HG03175 (cell line): ENCODE measurements around the gene LAMP2.
A peak's percentile ranks its signal among the peaks of the same experiment; 100 is the strongest.
"Not testable (repeated sequence)": the region's sequence is repeated elsewhere in the genome, so short reads cannot be mapped to it uniquely, and the experiment has no call there.

Experiments
- ATAC-seq: cut with Tn5 transposase; IDR thresholded peaks from one replicate; pipeline ENCODE4 v1.9.1; 2021; ENCODE audit warnings: mild to moderate bottlenecking, moderate library complexity; ENCODE audit not compliant: unreplicated experiment

LAMP2 gene

DNA sequence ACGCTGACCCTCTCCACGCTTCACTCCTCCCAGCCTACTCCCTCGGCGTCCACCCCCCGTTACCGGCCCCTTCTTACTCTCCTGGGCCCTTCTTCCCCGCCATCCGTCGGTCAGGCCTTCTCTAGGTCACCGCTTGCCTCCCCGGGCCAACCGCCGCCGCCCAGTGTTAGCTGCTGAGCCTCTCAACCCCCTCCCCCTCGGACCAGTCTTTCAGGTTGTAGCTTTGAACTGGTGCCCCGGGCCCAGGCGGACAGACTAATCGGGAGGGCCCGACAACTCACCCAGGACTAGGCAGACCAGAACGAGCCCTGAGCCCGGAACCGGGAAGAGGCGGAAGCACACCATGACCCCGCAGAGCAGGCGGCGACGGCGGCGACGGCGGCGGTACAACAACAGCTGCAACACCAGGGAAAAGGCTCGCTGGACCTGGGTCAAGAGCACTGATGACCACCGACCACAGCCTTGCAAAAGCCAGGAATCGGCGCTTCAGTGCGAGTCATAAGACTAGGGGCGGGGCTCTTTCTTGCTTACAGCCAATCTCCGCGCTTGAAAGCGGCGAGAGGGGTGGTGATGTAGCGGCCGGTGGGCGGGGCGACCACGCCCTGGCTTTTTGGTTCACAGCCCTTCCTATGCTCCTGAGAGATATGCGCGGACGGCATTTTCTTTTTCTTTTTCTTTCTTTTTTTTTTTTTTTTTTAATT lies at the start of gene LAMP2:
Gene LAMP2 (minus strand): TSS at position 472 of the 701 bp plus-strand sequence. CDS start 127 bp downstream, at position 345.
- peak; percentile 97 for ATAC-seq

DNA sequence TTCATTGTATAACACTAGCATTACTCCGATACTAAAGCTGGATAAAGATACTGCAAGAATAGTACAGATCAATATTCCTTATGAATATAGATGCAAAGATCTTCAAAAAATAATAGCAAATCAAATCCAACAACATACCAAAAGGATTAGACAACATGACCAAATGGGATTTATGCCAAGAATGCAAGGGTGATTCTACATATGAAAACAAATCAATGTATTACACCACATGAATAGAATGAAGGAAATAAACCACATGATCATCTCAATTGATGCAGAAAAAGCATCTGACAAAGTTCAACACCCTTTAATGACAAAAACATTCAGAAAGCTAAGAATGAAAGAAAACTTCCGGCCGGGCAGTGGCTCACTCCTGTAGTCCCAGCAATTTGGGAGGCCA lies 48.8 kb upstream of the LAMP2 start:
- ATAC-seq, result no peak

DNA sequence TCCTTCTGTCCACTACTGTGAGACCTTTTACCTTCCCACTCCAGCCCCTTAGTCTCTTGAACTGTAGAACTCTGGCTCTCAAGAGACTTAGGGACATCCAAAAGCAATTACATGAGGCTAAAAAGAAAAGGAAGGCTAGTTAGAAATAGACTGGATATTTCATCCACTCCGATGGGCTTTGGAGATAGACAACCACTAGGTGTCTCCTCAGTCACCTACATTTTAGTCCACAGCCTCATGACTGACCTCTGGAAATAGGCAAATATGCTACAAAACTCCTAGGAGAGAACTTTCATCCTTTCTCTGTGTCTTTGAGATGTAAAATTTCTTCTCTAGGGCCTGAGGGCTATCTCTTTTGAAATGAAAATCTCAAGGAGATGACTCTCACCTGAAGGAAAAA lies 45.1 kb upstream of the LAMP2 start:
- ATAC-seq, result no peak

DNA sequence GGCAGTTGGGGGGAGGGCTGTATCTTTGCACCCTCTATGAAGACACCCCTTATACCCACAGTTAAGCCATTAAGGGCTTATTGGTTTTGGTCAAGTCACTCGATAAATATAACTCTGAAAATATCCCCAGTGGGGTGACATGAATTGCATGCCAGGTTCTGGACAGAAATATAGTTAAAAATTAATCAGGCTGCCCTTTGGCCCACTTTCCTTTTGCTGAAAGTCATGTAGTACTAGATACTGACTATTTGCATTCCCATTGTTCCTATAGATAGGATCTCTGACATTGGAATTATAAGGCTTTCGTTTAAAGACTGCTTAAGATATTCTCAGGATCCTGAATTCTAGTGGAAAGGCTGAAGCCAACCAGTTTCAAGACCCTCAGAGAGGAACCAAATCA lies 43.5 kb upstream of the LAMP2 start:
- no peak for ATAC-seq

DNA sequence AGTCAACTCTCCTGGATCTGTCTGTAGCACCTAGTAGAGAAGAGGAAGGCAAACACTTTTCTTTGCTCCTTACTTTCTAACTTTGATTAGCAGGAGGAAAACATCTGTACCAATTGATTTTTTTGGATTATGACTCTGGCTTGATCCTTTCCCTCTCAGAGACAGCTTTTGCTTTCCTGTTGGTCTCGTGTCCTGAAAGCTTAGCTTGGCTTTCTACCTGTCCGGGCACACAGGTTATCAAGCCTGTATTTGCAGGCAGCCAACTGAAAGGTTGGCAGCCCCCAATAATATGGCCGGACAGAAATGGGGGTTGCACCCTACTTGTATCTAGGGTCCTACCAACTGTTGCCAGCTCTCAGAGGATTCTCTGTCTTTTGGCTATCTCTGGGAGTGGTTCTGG lies 43.1 kb upstream of the LAMP2 start:
- ATAC-seq, result no peak

DNA sequence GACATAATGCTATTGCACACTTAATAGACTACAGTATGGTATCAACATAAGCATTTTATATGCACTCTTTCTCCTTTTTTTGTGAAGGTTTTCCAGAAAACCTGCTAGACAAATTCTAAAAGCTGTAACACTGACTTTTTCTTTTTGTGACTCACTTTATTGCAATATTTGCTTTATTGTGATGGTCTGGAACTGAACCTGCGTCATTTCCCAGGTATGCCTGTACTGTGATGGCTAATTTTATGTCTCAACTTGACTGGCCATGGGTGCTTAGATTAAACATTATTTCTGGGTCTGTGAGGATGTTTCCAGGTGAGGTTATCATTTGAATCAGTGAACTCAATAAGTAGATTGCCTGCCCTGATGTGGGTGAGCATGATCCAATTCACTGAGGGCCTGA lies 35.5 kb upstream of the LAMP2 start:
- no peak for ATAC-seq

DNA sequence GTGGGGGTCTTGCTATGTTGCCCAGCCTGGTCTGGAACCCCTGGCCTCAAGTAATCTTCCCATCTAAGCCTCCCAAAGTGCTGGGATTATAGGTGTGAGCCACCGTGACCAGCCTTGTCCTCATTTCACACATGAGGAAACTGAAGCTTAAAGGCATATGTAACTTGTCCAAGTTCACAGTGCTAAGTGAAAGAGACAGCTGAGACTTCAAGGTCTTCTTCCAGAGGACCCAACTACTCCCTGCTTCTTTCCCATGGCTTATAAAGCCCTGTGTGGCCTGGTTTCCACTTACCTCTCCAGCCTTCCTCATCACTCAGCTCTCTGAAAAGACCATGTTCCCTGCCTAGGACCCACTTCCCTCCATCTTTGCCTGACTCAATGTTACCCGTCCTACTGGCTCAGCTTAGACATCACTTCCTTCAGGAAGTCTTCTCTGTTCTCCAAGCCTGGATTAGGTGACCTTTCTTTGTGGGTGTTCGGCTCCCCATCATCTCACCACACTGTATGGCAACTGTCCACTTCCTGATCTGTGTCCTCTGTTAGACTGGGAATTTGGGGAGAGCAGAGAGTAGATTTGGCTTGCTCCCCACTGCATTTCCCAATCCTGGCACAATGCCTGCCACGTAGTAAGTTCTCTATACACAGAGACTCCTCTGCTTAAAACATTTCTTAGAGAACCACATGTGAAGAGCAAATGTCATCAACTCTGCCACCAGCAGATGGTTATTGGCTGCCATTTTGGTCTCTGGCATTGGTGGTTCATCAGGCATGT lies 30.4 kb upstream of the LAMP2 start:
- no peak for ATAC-seq

DNA sequence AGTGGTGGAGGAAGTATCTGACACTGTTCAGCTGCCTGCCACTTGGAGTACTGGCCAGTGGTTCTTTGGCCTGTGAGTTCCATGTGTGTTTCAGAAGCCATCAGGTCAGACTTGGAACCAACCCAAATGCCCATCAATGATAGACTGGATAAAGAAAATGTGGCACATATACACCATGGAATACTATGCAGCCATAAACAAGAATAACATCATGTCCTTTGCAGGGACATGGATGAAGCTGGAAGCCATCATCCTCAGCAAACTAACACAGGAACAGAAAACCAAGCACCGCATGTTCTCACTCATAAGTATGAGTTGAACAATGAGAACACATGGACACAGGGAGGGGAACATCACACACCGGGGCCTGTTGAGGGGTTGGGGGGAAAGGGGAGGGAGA lies 21.0 kb upstream of the LAMP2 start:
- not testable (repeated sequence) for ATAC-seq

DNA sequence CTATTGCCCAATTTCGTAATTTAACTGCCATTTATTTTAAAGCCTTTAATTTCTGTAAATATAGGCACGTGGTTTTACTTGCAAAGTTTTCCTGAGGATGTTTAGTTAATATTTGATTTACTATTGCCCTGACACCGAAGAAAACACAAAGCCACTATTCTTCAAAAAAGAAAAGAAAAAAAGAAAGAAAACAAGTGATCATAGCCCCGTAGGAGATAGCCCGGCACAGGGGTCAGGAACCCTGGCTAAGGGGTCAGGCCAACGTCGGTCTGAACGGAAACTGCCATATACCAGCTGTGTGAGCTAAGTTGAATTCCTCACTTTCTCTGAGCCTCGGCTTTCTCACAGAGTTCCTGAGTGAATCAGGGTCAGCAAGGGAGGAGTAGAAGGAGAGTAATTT lies 17.7 kb upstream of the LAMP2 start:
- ATAC-seq, result no peak

DNA sequence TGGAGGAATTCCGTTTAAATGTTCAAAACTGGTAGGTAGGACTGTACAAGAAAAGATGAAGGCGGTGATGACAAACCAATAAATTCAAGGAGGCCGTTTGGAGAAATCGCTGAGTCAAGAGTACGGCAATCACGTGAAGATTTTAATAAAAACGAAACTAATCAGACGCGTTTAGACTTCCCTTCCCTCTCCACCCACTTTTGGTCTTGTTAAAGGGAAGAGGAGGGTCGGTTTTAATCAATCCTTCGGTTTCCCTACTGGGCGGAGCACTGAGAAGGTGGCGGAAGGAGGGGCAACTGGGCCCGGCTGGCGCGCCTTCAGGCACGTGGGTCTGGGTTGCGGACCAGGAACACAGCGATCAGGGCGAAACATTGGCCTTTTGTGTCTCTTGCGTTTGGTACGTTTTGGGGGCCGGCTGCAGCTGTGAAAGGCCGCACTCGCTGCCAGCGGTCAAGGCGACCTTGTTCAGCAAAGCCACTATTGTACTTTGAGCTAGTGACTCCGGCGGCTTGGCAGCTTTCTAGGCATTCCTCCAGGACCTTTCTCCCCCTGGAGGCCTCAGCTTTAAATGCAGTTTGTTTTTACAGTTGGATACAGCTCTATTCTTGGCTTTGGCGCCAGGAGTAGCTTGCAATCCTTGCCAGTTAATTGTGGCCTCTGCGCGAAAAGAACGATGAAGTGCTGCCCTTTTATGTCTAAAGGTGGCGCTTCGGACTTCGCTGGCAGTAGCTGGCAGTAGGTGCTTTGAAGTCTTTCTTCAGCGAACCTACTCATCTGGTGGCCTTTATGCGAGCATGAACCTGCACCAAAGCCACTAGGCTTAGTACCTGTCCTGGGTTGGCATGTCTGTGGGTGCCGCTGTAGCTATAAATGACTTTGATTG lies 16.8 kb upstream of the LAMP2 start:
- ATAC-seq, result peak; percentile 78

DNA sequence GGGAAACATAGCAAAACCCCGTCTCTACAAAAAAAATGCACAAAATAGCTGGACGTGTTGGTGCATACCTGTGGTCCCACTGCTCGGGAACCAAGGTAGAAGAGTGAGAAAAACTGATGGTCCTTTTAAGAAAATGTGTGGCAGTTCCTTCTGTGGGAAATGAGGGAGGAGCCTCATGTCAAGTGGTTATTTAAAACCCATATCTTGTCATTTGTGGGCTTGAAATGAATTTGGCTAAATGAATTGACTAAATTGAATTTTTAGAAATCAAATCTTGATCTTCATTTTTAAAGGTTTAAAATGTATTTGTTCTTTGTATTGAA lies 16.2 kb upstream of the LAMP2 start:
- ATAC-seq, result peak; percentile 11

DNA sequence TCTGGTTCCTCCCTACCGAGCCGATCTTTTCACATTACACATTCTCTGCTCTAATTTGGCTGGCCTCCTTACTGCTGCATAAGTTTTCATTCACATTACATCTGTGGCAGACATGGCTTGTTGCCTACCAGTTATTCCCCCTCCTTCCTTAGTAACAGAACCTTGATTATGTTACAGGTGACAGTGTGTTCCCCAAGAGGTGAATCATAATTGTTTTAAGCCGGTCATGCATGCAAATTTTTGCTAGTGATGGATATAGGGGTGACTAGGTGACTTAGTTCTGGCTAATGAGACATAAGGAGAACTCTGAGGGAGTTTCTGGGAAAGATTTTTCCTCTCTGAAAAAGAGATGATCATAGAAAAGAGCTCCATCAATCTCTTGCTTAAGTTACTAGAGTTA lies 8.4 kb upstream of the LAMP2 start:
- no peak for ATAC-seq

DNA sequence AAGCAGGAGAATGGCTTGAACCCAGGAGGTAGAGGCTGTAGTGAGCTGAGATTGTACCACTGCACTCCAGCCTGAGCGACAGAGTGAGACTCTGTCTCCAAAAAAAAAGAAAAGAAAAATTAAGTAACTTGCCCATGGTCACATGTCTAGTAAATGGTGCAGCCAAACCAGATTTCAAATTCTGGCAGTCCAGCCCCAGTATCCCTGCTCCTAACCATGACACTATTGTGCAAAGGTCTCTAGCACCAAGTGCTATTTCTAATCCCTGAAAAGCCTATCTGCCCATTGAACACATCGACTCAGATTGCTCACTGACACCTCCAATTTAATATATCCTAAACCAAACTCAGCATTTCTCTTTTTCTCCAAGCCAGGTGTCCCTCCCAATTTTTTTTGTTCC lies 7.6 kb upstream of the LAMP2 start:
- no peak for ATAC-seq

DNA sequence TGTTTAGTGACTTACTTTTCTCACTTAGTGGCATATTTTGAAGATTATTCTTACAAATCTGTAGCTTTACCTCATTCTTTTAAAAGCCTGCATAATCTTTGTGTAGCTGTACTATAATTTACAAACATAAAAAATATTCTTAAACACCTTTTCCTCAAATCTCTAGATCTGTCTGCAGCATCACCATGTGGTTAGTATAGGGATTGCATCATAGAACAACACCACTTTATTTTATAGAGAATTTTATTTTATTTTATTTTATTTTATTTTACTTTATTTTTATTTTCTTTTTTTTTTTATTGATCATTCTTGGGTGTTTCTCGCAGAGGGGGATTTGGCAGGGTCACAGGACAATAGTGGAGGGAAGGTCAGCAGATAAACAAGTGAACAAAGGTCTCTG lies 6.4 kb upstream of the LAMP2 start:
- not testable (repeated sequence) for ATAC-seq

DNA sequence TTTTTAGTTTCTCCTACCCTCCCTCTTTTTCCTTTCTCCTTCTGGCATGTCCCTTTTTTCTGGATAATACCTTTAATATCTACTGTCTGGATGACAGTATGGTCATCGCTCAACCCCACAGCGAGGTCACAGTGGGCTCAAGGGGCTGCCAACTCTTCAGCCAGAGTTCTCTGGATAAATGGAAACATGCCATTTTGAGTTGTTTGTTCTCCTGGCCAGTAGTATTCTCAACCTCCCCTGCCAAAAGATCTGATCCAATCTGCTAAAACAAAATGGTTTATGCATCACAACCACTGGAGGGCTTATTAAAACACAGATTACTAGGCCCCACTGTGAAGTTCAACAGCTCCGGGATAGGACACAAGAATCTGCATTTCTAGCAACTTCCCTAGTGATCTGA lies 5.0 kb upstream of the LAMP2 start:
- no peak for ATAC-seq

DNA sequence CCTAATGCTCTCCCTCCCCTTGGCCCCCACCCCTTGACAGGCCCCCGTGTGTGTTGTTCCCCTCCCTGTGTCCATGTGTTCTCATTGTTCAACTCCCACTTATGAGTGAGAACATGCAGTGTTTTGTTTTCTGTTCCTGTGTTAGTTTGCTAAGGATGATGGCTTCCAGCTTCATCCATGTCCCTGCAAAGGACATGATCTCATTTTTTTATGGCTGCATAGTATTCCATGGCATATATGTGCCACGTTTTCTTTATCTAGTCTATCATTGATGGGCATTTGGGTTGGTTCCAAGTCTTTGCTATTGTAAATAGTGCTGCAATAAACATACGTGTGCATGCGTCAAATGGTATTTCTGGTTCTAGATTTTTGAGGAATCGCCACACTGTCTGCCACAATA lies 561 bp upstream of the LAMP2 start:
- ATAC-seq, result not testable (repeated sequence)

DNA sequence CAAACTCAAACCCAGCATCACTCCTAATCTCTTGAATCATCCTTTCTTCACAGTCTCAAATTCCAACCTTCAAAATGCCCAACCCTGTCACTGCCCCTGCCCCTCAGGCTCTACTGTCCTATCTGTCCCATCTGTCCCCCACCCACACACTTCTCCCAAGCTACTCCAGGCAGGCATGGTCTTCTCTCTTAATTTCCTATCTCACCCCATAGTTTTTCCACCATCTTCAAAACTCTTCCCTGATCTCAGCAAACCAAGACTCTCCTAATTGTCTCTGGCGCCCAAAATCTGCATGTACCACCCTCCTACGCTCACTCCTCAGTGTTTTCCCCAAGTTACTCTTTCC lies 644 bp downstream of the LAMP2 start:
- ATAC-seq, result no peak

DNA sequence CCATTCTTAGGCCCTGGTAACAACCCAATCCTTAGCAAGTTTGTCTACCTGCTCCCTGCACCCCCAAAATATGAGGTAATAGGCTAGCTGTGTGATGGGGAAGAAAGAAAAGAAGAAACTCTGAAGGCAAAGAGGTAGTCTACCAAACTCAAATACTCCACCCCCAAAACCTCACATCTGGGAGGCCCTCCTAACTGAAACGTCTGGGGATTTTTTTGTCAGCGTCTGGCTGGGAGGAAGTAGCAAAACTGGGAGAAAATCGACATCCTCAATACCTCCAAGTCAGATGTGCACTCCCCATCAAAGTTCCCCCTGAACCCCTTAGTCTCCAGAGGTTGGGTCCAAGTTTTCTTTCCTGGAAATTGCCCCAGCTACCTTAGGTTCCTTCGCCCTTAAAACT lies 1.0 kb downstream of the LAMP2 start:
- ATAC-seq, result no peak

DNA sequence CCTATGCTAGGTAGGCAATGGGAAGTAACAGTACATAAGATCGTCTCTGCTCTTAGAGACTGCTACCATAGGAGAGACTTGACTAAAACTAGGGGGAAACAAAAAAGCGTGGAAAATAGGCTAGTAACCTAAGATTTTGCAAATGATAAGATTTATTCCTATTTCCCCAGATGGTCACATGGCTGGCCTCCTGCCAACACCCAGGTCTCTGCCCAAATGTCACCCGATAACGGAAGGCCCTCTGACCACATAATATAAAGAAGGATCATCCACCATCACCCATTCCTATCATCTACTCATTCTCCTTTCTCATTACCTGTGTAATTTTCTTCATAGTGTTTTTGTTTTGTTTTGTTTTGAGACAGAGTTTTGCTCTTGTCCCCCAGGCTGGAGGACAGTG lies 4.7 kb downstream of the LAMP2 start:
- no peak for ATAC-seq

DNA sequence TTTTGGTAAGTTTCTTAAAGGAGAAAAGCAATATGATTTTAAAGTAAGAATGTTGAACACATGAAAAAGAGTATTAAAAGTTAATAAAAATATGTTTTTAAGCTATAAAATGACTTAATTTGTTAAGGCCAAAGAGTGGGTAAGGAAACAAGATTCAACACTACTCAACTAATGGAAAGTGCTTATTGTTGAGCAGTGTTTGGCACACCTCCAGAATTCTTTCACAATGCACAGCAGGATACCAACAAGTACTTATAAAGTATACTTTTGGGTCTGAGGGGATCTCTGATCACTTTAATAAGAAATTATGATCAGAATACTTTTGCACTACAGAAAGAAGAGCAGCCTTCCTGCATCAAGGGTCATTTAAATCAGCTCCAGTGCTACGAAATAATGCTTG lies 5.9 kb downstream of the LAMP2 start:
- no peak for ATAC-seq

DNA sequence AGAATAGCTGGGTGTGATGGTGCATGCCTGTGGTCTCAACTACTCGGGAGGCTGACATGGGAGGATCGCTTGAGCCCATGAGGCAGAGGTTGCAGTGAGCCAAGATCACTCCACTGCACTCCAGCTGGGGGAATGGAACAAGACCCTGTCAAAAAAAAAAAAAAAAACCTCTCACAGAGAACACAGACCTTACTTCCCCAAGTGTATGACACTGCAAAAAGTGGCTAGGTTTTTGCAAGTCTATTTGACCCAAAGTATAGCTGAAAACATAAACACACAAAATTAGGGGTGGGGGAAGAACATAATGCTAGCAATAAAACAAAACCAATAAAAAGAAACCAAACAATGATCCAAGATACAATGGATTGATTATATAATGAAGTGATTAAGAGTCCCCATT lies 6.7 kb downstream of the LAMP2 start:
- ATAC-seq, result no peak

DNA sequence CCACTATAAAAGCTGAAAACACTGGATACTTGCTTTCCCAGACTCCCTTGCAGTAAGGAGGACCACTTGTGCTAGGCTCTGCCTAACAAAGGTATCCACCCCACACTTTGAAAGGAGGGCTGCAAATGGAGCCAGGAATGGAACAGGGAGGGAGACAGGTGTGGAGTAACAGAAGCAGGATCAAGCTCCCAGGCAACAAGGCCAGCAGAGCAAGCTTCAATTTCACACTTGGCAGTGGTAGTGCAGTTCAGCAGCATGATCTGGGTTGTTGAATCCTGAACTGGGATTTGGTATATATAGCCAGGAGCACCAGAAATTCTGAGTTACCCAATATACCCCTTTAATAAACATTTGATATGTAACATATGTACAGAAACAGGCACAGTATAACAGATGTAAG lies 9.8 kb downstream of the LAMP2 start:
- no peak for ATAC-seq
